ENCODE data around the gene SMC4. TPM values are rescaled to one million over a fixed set of nuclear protein-coding genes. Genes with fewer than 3 reads are reported as not detected.
A peak's percentile ranks its signal among the peaks of the same experiment; 100 is the strongest.

Gene SMC4
- total and polyA plus RNA-seq, 2 of the 13 experiments (the other 11 are each of a cell fraction or from before 2014, with no cell fraction given): 19.2 to 74.3 TPM

GRCh38 chr3:160399125-160400029, at the start of gene SMC4, which contains the start of gene IFT80 (continued):
- TF ChIP-seq ZNF280D (CRISPR knock-in tag; IDR thresholded peaks at IDR 0.05) (no peak), YY1 (IDR thresholded peaks at IDR 0.05; ENCODE audit: insufficient read depth, insufficient replicate concordance, low read depth, low read length) (peak; percentile 90), ARHGAP35 (CRISPR knock-in tag; IDR thresholded peaks at IDR 0.05; ENCODE audit: borderline replicate concordance) (no peak), ZNF33B (CRISPR knock-in tag; IDR thresholded peaks at IDR 0.05) (no peak), ZXDC (CRISPR knock-in tag; IDR thresholded peaks at IDR 0.05) (no peak), GFI1 (CRISPR knock-in tag; IDR thresholded peaks at IDR 0.05; ENCODE audit: borderline replicate concordance) (no peak), SYNCRIP (IDR thresholded peaks at IDR 0.05; ENCODE audit: insufficient read depth, low read depth, low read length) (no peak), POLR2AphosphoS5 (IDR thresholded peaks at IDR 0.05; ENCODE audit: low read depth, low read length) (peak; percentile 81), ZNF225 (CRISPR knock-in tag; IDR thresholded peaks at IDR 0.05) (no peak), FOXM1 (CRISPR knock-in tag; IDR thresholded peaks at IDR 0.05) (no peak), ASH2L (IDR thresholded peaks at IDR 0.05; ENCODE audit: insufficient read length, low read depth, low read length) (peak; percentile 85), ZNF770 (CRISPR knock-in tag; IDR thresholded peaks at IDR 0.05) (no peak), NR2F1 (CRISPR knock-in tag; IDR thresholded peaks at IDR 0.05) (no peak), IRX3 (CRISPR knock-in tag; IDR thresholded peaks at IDR 0.05; ENCODE audit: borderline replicate concordance, low read depth) (peak; percentile 43; the same call in 1 of the 2 replicates), BCL6 (CRISPR knock-in tag; IDR thresholded peaks at IDR 0.05) (peak; percentile 23; the same call in 1 of the 2 replicates), KDM4B (CRISPR knock-in tag; IDR thresholded peaks at IDR 0.05) (no peak), ATF4 (CRISPR knock-in tag; IDR thresholded peaks at IDR 0.05) (peak in 1 of 2 experiments; percentile 81; a peak in 2 of 4 replicates), MED1 (CRISPR knock-in tag; IDR thresholded peaks at IDR 0.05) (0 out of 2 replicates have a peak, but pooled peaks have one; percentile 5), REPIN1 (CRISPR knock-in tag; IDR thresholded peaks at IDR 0.05; ENCODE audit: borderline replicate concordance, low read depth) (no peak)
